ENCODE data around the gene TMEM30A. TPM values are rescaled to one million over a fixed set of nuclear protein-coding genes. Genes with fewer than 3 reads are reported as not detected.

The TMEM30A gene
- total RNA-seq, 3 donors from 2014 or later, result 79.6 to 84.2 (median 79.7) TPM

DNA sequence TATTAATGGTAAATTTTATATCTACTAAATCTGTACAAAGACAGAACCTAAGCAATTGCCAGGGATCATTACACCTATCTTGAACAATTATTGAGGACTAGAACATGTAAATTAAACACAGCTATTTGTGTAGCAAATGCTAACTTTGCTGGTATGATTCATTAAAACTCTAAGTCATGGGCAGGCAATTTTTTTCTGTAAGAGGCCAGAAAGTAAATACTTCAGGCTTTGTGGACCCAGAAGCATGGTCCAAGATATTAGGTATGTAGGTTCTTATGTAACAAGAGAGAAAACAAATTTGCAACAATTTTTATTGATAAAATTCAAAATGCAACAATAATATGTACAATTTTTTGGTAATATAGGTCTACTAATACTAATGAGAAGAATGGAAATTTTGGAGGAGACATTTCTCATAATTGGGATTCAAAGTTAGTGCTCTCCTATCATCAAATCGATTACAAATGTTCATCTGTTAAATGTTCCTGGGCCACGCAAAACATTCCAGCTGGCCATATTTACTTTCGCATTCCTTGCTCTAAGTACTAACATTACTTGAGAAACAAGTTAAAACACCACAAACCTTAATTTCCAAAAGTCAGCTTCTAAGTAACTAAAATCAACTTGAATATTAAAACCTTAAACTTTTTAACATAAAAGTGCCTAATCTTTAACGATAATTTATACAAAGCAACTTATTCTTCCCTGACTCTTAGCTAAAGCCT lies 4.3 kb downstream of the TMEM30A start:
- no peak for TF ChIP-seq POLR2AphosphoS5 (IDR thresholded peaks at IDR 0.05)
- Histone ChIP-seq H3K36me3 (no peaks in the 10 kb centered on the region), H3K9me3 (no peaks in the 10 kb centered on the region), H3K27me3 (no peaks in the 10 kb centered on the region), H3K27ac (peak overlapping the region in 1 of 2 donors; percentile 40), H3K4me3 (peak overlapping the region in 2 of 3 donors; percentile 3 to 13), H3K4me1 (peaks cover 0 to 38% of the 10 kb centered on the region in 2 donors)
- intact Hi-C loops (cut with DNase I; ENCODE audit: low total_unique reads), result no loop called here
- DNase-seq (ENCODE audit: low spot score in 2 of 2), result no peak

GRCh38 chr6:75279418-75279817 lies 5.2 kb downstream of the TMEM30A start:
- Histone ChIP-seq H3K4me3 (no peak overlapping the region), H3K4me1 (peaks cover 0 to 38% of the 10 kb centered on the region in 2 donors), H3K9me3 (no peaks in the 10 kb centered on the region), H3K27ac (no peak overlapping the region), H3K27me3 (no peaks in the 10 kb centered on the region), H3K36me3 (no peaks in the 10 kb centered on the region)
- TF ChIP-seq POLR2AphosphoS5 (IDR thresholded peaks at IDR 0.05), result no peak
- TF ChIP-seq, protein P1, sequence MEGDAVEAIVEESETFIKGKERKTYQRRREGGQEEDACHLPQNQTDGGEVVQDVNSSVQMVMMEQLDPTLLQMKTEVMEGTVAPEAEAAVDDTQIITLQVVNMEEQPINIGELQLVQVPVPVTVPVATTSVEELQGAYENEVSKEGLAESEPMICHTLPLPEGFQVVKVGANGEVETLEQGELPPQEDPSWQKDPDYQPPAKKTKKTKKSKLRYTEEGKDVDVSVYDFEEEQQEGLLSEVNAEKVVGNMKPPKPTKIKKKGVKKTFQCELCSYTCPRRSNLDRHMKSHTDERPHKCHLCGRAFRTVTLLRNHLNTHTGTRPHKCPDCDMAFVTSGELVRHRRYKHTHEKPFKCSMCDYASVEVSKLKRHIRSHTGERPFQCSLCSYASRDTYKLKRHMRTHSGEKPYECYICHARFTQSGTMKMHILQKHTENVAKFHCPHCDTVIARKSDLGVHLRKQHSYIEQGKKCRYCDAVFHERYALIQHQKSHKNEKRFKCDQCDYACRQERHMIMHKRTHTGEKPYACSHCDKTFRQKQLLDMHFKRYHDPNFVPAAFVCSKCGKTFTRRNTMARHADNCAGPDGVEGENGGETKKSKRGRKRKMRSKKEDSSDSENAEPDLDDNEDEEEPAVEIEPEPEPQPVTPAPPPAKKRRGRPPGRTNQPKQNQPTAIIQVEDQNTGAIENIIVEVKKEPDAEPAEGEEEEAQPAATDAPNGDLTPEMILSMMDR (IDR thresholded peaks at IDR 0.05), result no peak
- intact Hi-C loops (cut with DNase I; ENCODE audit: low total_unique reads), result no loop called here
- DNase-seq (ENCODE audit: low spot score in 2 of 2), result no peak

GRCh38 chr6:75278474-75279077 lies 6.0 kb downstream of the TMEM30A start:
- DNase-seq (ENCODE audit: low spot score in 2 of 2), result no peak
- no peak overlapping the region for H3K4me3 ChIP-seq
- no peak for TF ChIP-seq POLR2A (IDR thresholded peaks at IDR 0.05)
- TF ChIP-seq, protein P1 (IDR thresholded peaks at IDR 0.05), result no peak
- no peak for TF ChIP-seq POLR2AphosphoS5 (IDR thresholded peaks at IDR 0.05)
- H3K9me3 ChIP-seq, result no peaks in the 10 kb centered on the region
- H3K4me1 ChIP-seq, result peaks cover 0 to 38% of the 10 kb centered on the region in 2 donors
- intact Hi-C loops (cut with DNase I; ENCODE audit: low total_unique reads), result no loop called here
- H3K27ac ChIP-seq, result no peak overlapping the region
- H3K27me3 ChIP-seq, result no peaks in the 10 kb centered on the region
- no peaks in the 10 kb centered on the region for H3K36me3 ChIP-seq

- no peaks in the 10 kb centered on the region for H3K36me3 ChIP-seq
- H3K4me1 ChIP-seq, result peaks cover 0 to 15% of the 10 kb centered on the region in 2 donors
- H3K27me3 ChIP-seq, result no peaks in the 10 kb centered on the region
- H3K4me3 ChIP-seq, result no peak overlapping the region
- no peak for DNase-seq (ENCODE audit: low spot score in 2 of 2)
- intact Hi-C loops (cut with DNase I; ENCODE audit: low total_unique reads), result no loop called here
- no peak overlapping the region for H3K27ac ChIP-seq
- TF ChIP-seq, protein P1 (IDR thresholded peaks at IDR 0.05), result no peak
- TF ChIP-seq POLR2AphosphoS5 (IDR thresholded peaks at IDR 0.05) (no peak), POLR2A (IDR thresholded peaks at IDR 0.05) (no peak)
- H3K9me3 ChIP-seq, result no peaks in the 10 kb centered on the region
These were observed 9.5 kb downstream of the TMEM30A start for GRCh38 chr6:75275067-75275466.

DNA sequence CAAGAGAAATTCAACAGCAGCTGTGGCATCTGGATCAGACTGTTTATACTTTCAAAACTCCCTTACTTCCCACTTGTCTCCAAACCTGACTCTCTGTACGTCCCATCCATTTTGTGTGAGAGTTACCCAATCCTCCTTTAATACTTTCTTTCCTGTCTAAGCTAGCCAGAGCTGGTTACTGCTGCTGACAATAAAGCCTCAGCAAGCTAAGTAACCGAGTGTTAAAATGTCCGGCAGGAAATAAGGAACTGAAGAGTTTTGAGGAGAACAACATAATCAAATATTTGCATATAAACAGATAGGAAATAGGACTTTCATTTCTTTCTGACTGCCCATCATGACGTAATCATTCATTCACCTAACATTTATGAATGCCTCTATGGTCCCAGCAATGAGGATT lies 11.6 kb downstream of the TMEM30A start:
- no peak overlapping the region for H3K4me3 ChIP-seq
- no peaks in the 10 kb centered on the region for H3K27me3 ChIP-seq
- intact Hi-C loops (cut with DNase I; ENCODE audit: low total_unique reads), result no loop called here
- no peaks in the 10 kb centered on the region for H3K9me3 ChIP-seq
- no peak for TF ChIP-seq POLR2AphosphoS5 (IDR thresholded peaks at IDR 0.05)
- TF ChIP-seq POLR2A (IDR thresholded peaks at IDR 0.05), result no peak
- TF ChIP-seq, protein P1 (IDR thresholded peaks at IDR 0.05), result no peak
- peak overlapping the region in 1 of 2 donors; percentile 41 for H3K27ac ChIP-seq
- H3K36me3 ChIP-seq, result no peaks in the 10 kb centered on the region
- DNase-seq (ENCODE audit: low spot score in 2 of 2), result no peak
- no peaks in the 10 kb centered on the region for H3K4me1 ChIP-seq
